DMS114 treated with DMSO at 0.1 percent for 48 hours (cell line): Measurements from ENCODE around the gene HDHD2.

ENCODE experiments used
- DNase-seq: peaks from one replicate; lab custom pipeline; 2025; ENCODE audit not compliant: unreplicated experiment; lab: John Stamatoyannopoulos, UW

The HDHD2 gene

GRCh38 chr18:47149457-47150028, 757 bp downstream of the HDHD2 start:
- DNase-seq, result no peak

- no peak for DNase-seq
These were observed 4.1 kb downstream of the HDHD2 start for GRCh38 chr18:47146206-47146605.

GRCh38 chr18:47143899-47144485, 6.3 kb downstream of the HDHD2 start:
- DNase-seq, result no peak

GRCh38 chr18:47143153-47143552, 7.1 kb downstream of the HDHD2 start:
- DNase-seq, result no peak

GRCh38 chr18:47141289-47141688, 9.0 kb downstream of the HDHD2 start:
- DNase-seq, result no peak

GRCh38 chr18:47121146-47121545, 29.2 kb downstream of the HDHD2 start:
- no peak for DNase-seq

- DNase-seq, result no peak
These were observed 29.9 kb downstream of the HDHD2 start for GRCh38 chr18:47120428-47120827.

- no peak for DNase-seq
These were observed 31.3 kb downstream of the HDHD2 start for GRCh38 chr18:47118981-47119380.

- DNase-seq, result no peak
These were observed 35.1 kb downstream of the HDHD2 start for GRCh38 chr18:47115205-47115604.

GRCh38 chr18:47113796-47114540, 36.3 kb downstream of the HDHD2 start:
- DNase-seq, result no peak

- DNase-seq, result no peak
These were observed 39.6 kb downstream of the HDHD2 start for GRCh38 chr18:47110492-47111274.

- no peak for DNase-seq
These were observed 40.6 kb downstream of the HDHD2 start for GRCh38 chr18:47109720-47110119.

- no peak for DNase-seq
These were observed 41.3 kb downstream of the HDHD2 start for GRCh38 chr18:47108998-47109405.

GRCh38 chr18:47108373-47108772, 41.9 kb downstream of the HDHD2 start:
- no peak for DNase-seq

GRCh38 chr18:47100212-47100831, 50.0 kb downstream of the HDHD2 start:
- DNase-seq, result peak; percentile 27

GRCh38 chr18:47095810-47096209, 54.5 kb downstream of the HDHD2 start:
- DNase-seq, result no peak

GRCh38 chr18:47087676-47088075, 62.6 kb downstream of the HDHD2 start:
- DNase-seq, result no peak

- no peak for DNase-seq
These were observed 68.7 kb downstream of the HDHD2 start for GRCh38 chr18:47081578-47081977.

GRCh38 chr18:47080872-47081271, 69.4 kb downstream of the HDHD2 start:
- DNase-seq, result no peak

GRCh38 chr18:47077111-47077510, 73.2 kb downstream of the HDHD2 start:
- DNase-seq, result no peak
